SU-DHL-6 (cell line): ENCODE data around the gene TBC1D23.

Source experiments
- H2AFZ ChIP-seq: fragments of 200-600 bp; sonication (generic); 2 replicates; pipeline ENCODE4 v1.6.1; 2014; ENCODE audit warnings: low read depth, mild to moderate bottlenecking, moderate library complexity, mixed read lengths, antibody characterized with exemption, low read length; ENCODE audit not compliant: severe bottlenecking
- H3F3A ChIP-seq: fragments of 200-600 bp; shearing (Covaris generic); 2 replicates; pipeline ENCODE4 v1.6.0; 2016; ENCODE audit warnings: antibody characterized with exemption, mild to moderate bottlenecking; ENCODE audit not compliant: insufficient read depth
- H3K27ac ChIP-seq: fragments of 200-600 bp; sonication (generic); 2 replicates; pipeline ENCODE4 v1.5.1; 2016; ENCODE audit warnings: low read depth, mild to moderate bottlenecking, low read length, moderate library complexity, mixed read lengths
- H3K27me3 ChIP-seq: fragments of 200-600 bp; sonication (generic), shearing (Covaris generic); 2 replicates; pipeline ENCODE4 v1.6.0; 2014; ENCODE audit warnings: mild to moderate bottlenecking, low read length
- H3K36me3 ChIP-seq: fragments of 200-600 bp; sonication (generic); 2 replicates; pipeline ENCODE4 v1.6.1; 2014; ENCODE audit warnings: mild to moderate bottlenecking, low read length, mixed read lengths
- H3K4me2 ChIP-seq: fragments of 300-600, 200-600 bp; shearing (Covaris generic), sonication (generic); 2 replicates; pipeline ENCODE4 v1.6.0; 2014; ENCODE audit warnings: low read length, low read depth, mild to moderate bottlenecking; ENCODE audit not compliant: poor library complexity, severe bottlenecking
- H3K4me3 ChIP-seq: fragments of 200-600 bp; sonication (generic); 2 replicates; pipeline ENCODE4 v1.5.1; 2014; ENCODE audit warnings: antibody characterized with exemption, low read length, mild to moderate bottlenecking, mixed read lengths; ENCODE audit not compliant: insufficient read depth, poor library complexity, severe bottlenecking
- H3K79me2 ChIP-seq: fragments of 200-600 bp; sonication (generic); 2 replicates; pipeline ENCODE4 v1.6.1; 2014; ENCODE audit warnings: mild to moderate bottlenecking, low read length, moderate library complexity; ENCODE audit not compliant: insufficient read depth
- H3K9ac ChIP-seq: fragments of 200-600 bp; sonication (generic); 2 replicates; pipeline ENCODE4 v1.7.0; 2014; ENCODE audit warnings: mild to moderate bottlenecking, low read length
- H3K9me2 ChIP-seq: fragments of 200-600 bp; sonication (generic); replicated peaks from 2 replicates; pipeline ENCODE4 v1.6.1; 2014; ENCODE audit warnings: low read length; ENCODE audit not compliant: insufficient read depth
- H3K9me3 ChIP-seq: fragments of 200-600 bp; sonication (generic); 2 replicates; pipeline ENCODE4 v1.6.1; 2014; ENCODE audit warnings: low read length, mixed read lengths; ENCODE audit not compliant: insufficient read depth
- H4K20me1 ChIP-seq: fragments of 200-600 bp; sonication (generic); 2 replicates; pipeline ENCODE4 v1.6.1; 2014; ENCODE audit warnings: low read depth, mild to moderate bottlenecking, antibody characterized with exemption, low read length, moderate library complexity, mixed read lengths
- EZH2phosphoT487 ChIP-seq: fragments of 200-600 bp; sonication (generic), shearing (Covaris generic); conservative IDR thresholded peaks from 2 replicates; pipeline ENCODE4 v1.6.1; 2018; ENCODE audit warnings: mild to moderate bottlenecking, antibody characterized with exemption, low read length, moderate library complexity, mixed read lengths
- TF ChIP-seq, protein P1 (sequence below): fragments of 200-600 bp; sonication (generic); IDR thresholded peaks from one replicate; pipeline ENCODE4 v1.5.1; 2017; ENCODE audit warnings: antibody characterized with exemption, mild to moderate bottlenecking, low read length, moderate library complexity; ENCODE audit not compliant: insufficient read depth, poor library complexity, severe bottlenecking

TBC1D23 gene

DNA sequence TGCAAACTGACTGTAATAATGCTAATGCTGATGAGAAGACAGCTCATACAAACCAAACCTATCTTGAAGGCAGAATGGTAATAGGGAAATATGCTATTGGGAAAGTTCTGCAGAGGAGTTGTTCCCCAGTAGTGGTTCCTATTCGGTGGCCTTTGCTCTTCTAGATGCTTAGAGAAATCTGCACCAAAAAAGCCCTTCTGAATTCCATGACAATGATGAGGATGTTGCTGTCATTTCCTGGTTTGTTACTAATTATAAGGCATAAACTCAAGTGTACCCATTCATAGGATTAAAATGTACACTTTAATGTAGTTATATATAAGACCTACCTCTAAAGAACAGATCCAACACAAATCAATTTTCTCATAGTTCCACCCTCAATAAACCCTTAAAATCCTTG, 110.0 kb downstream of the TBC1D23 start:
- H4K20me1 ChIP-seq: no peaks in the 10 kb centered on the region
- no peaks in the 10 kb centered on the region for H3K79me2 ChIP-seq
- peaks cover 29% of the 10 kb centered on the region for H3K36me3 ChIP-seq
- TF ChIP-seq, protein P1, sequence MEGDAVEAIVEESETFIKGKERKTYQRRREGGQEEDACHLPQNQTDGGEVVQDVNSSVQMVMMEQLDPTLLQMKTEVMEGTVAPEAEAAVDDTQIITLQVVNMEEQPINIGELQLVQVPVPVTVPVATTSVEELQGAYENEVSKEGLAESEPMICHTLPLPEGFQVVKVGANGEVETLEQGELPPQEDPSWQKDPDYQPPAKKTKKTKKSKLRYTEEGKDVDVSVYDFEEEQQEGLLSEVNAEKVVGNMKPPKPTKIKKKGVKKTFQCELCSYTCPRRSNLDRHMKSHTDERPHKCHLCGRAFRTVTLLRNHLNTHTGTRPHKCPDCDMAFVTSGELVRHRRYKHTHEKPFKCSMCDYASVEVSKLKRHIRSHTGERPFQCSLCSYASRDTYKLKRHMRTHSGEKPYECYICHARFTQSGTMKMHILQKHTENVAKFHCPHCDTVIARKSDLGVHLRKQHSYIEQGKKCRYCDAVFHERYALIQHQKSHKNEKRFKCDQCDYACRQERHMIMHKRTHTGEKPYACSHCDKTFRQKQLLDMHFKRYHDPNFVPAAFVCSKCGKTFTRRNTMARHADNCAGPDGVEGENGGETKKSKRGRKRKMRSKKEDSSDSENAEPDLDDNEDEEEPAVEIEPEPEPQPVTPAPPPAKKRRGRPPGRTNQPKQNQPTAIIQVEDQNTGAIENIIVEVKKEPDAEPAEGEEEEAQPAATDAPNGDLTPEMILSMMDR: no peak
- TF ChIP-seq EZH2phosphoT487: no peak
- no peak overlapping the region for H3K9ac ChIP-seq
- no peaks in the 10 kb centered on the region for H3K9me3 ChIP-seq
- 0 out of 2 replicates have a peak, but pooled peaks cover 8% of the 10 kb centered on the region for H3F3A ChIP-seq
- no peak overlapping the region for H3K4me3 ChIP-seq
- no peak overlapping the region for H2AFZ ChIP-seq
- no peak overlapping the region for H3K27ac ChIP-seq
- H3K27me3 ChIP-seq: no peaks in the 10 kb centered on the region
- H3K9me2 ChIP-seq: no peaks in the 10 kb centered on the region
- H3K4me2 ChIP-seq: no peak overlapping the region

GRCh38 chr3:100374521-100374920, 113.7 kb downstream of the TBC1D23 start:
- no peaks in the 10 kb centered on the region for H3K9me3 ChIP-seq
- peaks cover 42% of the 10 kb centered on the region for H3K36me3 ChIP-seq
- no peaks in the 10 kb centered on the region for H3K79me2 ChIP-seq
- H3K4me2 ChIP-seq: no peak overlapping the region
- no peaks in the 10 kb centered on the region for H3K27me3 ChIP-seq
- no peak overlapping the region for H3K4me3 ChIP-seq
- TF ChIP-seq EZH2phosphoT487: no peak
- TF ChIP-seq, protein P1: no peak
- no peak overlapping the region for H3K9ac ChIP-seq
- H3F3A ChIP-seq: no peaks in the 10 kb centered on the region
- H4K20me1 ChIP-seq: peaks cover 8% of the 10 kb centered on the region; the same call in 1 of the 2 replicates
- H3K9me2 ChIP-seq: no peaks in the 10 kb centered on the region
- H3K27ac ChIP-seq: no peak overlapping the region
- H2AFZ ChIP-seq: no peak overlapping the region
